22Rv1 (cell line): ENCODE data around the gene MEX3A.
A peak's percentile ranks its signal among the peaks of the same experiment; 100 is the strongest.

Source experiments
- H3K27ac ChIP-seq: fragments of 450-650 bp; 2 replicates; pipeline ENCODE4 v1.5.1; 2017
- ZFX ChIP-seq: fragments of 450-650 bp; IDR thresholded peaks from 2 replicates; pipeline ENCODE4 v1.6.1; 2017; ENCODE audit warnings: antibody characterized with exemption, borderline replicate concordance
- TF ChIP-seq, protein P1 (sequence below): fragments of 450-650 bp; IDR thresholded peaks from 2 replicates; pipeline ENCODE4 v1.5.1; 2017; ENCODE audit warnings: mild to moderate bottlenecking

Gene MEX3A

DNA sequence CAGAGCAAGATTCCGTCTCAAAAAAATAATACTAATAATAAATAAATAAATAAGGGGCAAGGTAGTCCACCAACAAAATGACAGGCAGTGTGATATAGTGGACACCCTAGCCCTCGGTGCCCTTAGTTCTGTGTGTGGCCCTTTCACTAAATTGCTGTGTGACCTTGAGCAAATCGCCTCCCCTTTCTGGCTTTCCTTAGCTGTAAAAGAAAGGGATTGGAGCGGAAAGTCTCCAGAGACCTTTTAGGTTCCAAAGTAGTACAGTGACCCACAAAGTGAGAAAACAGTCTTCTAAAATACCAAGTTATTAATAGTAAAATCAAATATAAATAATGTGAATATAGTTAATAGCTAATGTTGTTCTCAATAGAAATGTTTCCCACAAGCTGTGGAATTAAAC lies 39.8 kb upstream of the MEX3A start:
- H3K27ac ChIP-seq, result peak overlapping the region; percentile 76

DNA sequence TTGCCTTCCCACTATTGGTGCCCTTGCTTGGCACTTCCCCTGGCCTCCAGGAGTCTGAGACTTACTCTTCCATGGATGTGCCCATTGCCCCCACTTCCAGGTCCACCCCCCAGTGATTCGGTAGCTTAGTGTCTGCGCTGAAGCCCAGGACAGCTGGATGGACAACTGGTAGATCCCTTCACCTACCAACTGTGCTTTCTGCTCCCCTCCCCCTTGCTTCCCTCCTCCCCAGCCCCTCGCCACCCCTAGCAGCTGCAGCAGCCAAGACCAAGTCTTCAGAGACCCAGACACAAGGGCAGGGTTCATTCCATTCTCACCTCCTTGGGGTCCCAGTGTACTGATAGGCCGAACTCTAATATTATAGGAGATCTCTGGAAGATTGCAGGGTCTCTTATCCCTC lies 39.2 kb upstream of the MEX3A start:
- H3K27ac ChIP-seq, result peak overlapping the region; percentile 76; the same call in 1 of the 2 replicates
- TF ChIP-seq, protein P1, sequence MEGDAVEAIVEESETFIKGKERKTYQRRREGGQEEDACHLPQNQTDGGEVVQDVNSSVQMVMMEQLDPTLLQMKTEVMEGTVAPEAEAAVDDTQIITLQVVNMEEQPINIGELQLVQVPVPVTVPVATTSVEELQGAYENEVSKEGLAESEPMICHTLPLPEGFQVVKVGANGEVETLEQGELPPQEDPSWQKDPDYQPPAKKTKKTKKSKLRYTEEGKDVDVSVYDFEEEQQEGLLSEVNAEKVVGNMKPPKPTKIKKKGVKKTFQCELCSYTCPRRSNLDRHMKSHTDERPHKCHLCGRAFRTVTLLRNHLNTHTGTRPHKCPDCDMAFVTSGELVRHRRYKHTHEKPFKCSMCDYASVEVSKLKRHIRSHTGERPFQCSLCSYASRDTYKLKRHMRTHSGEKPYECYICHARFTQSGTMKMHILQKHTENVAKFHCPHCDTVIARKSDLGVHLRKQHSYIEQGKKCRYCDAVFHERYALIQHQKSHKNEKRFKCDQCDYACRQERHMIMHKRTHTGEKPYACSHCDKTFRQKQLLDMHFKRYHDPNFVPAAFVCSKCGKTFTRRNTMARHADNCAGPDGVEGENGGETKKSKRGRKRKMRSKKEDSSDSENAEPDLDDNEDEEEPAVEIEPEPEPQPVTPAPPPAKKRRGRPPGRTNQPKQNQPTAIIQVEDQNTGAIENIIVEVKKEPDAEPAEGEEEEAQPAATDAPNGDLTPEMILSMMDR, result no peak
- TF ChIP-seq ZFX, result no peak

More for the DNA sequence above, 39.8 kb upstream of the MEX3A start:
- TF ChIP-seq ZFX, result no peak
- TF ChIP-seq, protein P1, result no peak

DNA sequence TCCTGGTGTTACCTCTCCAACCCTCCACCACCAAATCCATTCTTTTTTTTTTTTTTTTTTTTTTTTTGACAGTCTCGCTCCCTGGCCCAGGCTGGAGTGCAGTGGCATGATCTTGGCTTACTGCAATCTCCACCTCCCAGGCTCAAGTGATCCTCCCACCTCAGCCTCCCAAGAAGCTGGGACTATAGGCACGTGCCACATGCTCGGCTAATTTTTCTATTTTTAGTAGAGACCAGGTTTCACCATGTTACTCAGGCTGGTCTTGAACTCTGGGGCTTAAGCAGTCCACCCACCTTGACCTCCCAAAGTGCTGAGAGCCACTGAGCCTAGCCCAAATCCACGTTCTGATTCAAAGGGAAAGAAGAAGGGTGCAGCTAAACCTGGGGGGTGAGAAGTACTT lies 38.7 kb upstream of the MEX3A start:
- H3K27ac ChIP-seq, result peak overlapping the region; percentile 89; the same call in 1 of the 2 replicates

DNA sequence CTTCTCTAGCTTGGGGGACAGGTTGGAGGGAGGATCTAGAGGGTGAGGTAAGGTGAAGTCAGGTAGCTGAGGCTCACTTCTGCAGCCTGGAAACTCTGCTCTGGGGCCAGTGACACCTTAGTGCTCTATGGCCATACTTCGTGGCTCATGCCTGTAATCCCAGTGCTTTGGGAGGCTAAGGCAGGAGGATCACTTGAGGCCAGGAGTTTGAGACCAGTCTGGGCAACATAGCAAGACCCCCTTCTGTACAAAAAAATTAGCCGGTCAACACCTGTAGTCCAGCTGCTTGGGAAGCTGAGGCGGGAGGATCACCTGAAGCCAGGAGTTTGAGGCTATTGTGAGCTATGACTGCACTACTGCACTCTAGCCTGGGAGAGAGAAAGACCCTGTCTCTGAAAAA lies 38.1 kb upstream of the MEX3A start:
- H3K27ac ChIP-seq, result peak overlapping the region; percentile 89
- no peak for TF ChIP-seq ZFX
- TF ChIP-seq, protein P1, result no peak

DNA sequence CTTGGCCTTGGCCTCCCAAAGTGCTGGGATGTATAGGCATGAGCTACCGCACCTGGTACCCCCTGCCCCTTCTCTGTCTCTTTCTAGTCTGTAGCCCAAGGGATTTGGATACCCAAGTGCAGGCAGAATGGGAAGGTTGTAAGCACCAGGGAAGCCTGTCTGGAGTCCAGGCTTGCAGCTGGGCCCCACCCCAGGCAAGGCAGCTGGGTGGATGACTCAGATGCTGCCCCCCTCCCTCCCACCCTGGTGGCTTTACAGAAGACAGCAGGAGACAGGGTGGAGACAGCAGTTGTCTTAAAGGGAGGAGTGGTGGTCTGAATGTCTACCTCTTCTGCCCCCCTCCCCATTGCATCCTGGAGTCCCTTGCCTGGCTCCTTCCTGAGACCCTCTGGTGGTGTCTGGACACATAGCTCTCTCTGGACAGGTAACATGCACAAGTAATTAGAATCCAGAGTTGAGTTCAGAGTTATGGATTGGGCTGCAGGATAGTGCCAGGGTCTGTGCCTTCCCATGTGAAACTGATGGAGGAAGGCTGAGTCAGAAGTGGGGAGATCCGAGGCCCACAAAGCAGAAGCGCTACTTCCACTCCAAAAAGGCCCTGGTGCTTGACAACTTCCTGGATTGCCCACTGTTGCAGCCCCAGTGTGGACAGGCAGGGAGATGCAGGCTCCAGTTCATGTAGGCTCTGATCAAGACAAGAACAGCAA lies 37.4 kb upstream of the MEX3A start:
- peak overlapping the region; percentile 89 for H3K27ac ChIP-seq
- no peak for TF ChIP-seq ZFX
- TF ChIP-seq, protein P1, result no peak

DNA sequence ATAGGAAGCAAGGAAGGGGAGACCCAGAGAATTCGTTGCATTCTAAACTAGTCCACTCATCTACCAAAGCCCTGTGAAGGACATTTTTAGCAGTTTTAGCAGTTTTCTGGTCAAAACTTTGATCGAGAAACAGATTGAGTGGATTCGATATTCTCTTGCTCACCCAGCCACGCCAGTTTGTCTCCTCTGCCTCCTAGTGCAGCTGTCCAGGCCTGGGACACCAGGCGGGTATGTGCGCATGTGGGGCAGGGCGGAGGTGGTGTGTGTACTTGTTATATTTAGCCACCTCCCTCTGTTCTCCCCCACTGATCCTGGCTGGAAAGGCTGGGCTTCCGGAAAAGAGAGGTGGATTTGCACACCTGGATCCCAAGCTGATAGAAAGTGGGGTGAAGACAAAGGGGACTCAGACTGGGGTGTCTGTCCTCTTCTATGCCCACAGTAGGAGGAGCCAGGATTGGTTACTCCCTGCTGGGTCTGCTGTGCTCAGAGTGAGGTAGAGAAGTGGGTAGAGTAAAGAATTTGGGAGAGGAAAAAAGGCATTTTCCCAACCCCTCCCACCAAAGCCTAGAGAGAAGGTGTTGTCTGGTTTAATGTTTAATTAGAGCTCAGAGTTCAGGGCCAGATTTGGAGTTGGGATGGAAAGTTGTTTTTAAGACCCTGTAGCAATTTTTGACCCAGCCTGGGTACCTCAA lies 36.1 kb upstream of the MEX3A start:
- TF ChIP-seq ZFX, result no peak
- TF ChIP-seq, protein P1, result no peak
- peak overlapping the region; percentile 89 for H3K27ac ChIP-seq

DNA sequence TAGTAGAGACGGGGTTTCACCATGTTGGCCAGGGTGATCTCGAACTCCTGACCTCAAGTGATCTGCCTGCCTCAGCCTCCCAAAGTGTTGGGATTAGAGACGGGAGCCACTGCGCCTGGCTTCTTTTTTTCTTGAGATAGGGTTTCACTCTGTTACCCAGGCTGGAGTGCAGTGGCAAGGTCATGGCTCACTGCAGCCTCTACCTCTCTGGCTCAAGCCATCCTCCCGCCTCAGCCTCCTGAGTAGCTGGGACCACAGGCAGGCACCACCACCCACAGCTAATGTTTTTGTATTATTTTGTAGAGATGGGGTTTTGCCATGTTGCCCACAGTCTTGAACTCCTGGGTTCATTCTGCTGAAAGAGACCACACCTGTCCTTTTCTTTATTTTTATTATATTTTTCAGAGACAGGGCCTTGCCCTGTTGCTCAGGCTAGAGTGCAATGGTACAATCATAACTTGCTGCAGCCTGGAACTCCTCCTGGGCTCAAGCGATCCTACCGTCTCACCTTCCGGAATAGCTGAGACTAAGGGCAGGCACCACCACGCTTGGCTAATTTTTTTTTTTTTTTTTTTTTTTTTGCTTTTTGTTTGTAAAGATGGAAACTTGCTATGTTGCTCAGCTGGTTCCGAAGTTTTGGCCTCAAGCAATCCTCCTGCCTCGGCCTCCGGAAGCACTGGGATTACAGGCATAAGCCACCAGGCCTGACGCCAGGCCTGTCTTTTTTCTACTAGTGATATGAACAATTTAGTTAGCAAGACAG lies 35.3 kb upstream of the MEX3A start:
- no peak for TF ChIP-seq ZFX
- TF ChIP-seq, protein P1, result no peak
- H3K27ac ChIP-seq, result peak overlapping the region; percentile 89

DNA sequence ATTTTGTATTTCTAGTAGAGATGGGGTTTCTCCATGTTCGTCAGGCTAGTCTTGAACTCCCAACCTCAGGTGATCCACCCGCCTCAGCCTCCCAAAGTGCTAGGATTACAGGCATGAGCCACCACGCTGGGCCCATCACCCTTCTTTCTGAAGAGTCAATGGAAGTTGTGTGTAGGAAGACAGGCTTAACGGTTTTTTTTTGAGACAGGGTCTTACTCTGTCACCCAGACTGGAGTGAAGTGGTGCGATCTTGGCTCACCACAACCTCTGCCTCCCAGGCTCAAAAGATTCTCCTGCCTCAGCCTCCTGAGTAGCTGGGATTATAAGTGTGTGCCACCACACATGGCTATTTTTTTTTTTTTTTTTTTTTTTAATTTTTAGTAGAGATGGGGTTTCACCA lies 34.5 kb upstream of the MEX3A start:
- H3K27ac ChIP-seq, result peak overlapping the region; percentile 89
